Measurements from ENCODE around the gene RSRC1.

GRCh38 chr3:158094235-158095110 lies 15.4 kb upstream of the RSRC1 start:
- TF ChIP-seq CTCF (IDR thresholded peaks at IDR 0.05): no peak
- no peak for TF ChIP-seq POLR2AphosphoS5 (IDR thresholded peaks at IDR 0.05; ENCODE audit: low read depth, low read length)
